ENCODE measurements around the gene C8G. TPM values are rescaled to one million over a fixed set of nuclear protein-coding genes. Genes with fewer than 3 reads are reported as not detected.

Gene C8G
- total and polyA plus RNA-seq, 2 donors (not counting 1 experiment from before 2014, with no cell fraction given): 1.7 to 2.8 TPM

DNA sequence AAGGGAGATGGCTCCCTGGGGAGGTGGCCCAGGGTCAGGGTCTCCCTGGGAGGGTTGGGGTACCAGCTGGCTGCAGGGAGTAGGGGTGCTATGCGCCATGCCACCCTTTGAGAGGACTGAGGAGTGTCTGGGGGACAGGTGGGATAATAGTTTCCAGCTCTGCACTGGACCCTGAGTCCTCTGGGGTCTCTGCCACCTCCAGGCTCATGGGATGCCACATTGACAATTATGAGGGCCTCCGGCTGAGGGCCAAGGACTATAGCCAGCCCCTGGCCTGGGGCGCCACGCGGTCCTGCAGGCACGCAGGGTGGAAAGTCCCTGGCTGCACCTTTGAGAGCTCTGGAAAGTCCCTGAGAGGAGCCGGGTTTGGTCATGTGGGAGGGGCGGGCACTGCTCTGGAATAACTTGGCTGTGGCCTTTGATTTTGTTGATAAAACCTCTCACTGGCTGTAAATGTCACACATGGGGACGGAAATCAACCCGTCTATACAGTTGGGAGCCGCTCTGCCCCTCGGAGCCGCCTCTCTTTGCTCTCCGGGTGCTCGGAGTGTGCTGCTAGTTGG is 42.7 kb upstream of the C8G start:
- POLR2A ChIA-PET: interaction anchor here (0.5 to 3.2 kb wide), 4 partner anchors 8 to 338 kb away, joined by 3 to 23 read pairs (median 6); partner anchors contain the start of genes TRAF2 and TUBB4B
- peak overlapping the region; percentile 90 to 96 for H3K27ac ChIP-seq (ENCODE audit: low read length in 2 of 2)
- no peaks in the 10 kb centered on the region for H3K27me3 ChIP-seq (replicated peaks in 1 of 4; ENCODE audit: control extremely low read depth in 1 of 4, control insufficient read depth in 3 of 4, insufficient read depth in 4 of 4, low read length in 3 of 4)
- H3K4me1 ChIP-seq (ENCODE audit: control insufficient read depth in 2 of 2, insufficient read depth in 2 of 2, low read length in 2 of 2): peaks cover 24 to 41% of the 10 kb centered on the region in 2 donors
- ATAC-seq (ENCODE audit: low read depth) (peak; percentile 83), DNase-seq (peak; percentile 85)
- H3K4me2 ChIP-seq (replicated peaks; ENCODE audit: low read depth, low read length, poor library complexity, severe bottlenecking): peak overlapping the region; percentile 79
- H3K27ac Mint-ChIP-seq: peak overlapping the region; percentile 96
- H3K79me2 ChIP-seq (ENCODE audit: control insufficient read depth, insufficient read depth, low read length): peaks cover 71% of the 10 kb centered on the region
- no peaks in the 10 kb centered on the region for H3K9me3 ChIP-seq (ENCODE audit: control extremely low read depth in 1 of 3, control insufficient read depth in 2 of 3, insufficient read depth in 1 of 3, low read length in 2 of 3)
- CTCF ChIA-PET: interaction anchor here (0.6 to 1.8 kb wide), 8 partner anchors 9 to 133 kb away, joined by 3 to 8 read pairs (median 3); partner anchors contain the start of genes AJM1 and TRAF2
- H4K20me1 ChIP-seq (ENCODE audit: control insufficient read depth, insufficient read depth, low read length, poor library complexity, severe bottlenecking): peaks cover 36% of the 10 kb centered on the region
- 52% methylated on average over 15 of the region's 15 CpGs for WGBS (ENCODE audit: insufficient coverage)
- no peaks in the 10 kb centered on the region for H3K27me3 Mint-ChIP-seq
- H3K36me3 ChIP-seq (replicated peaks in 1 of 2; ENCODE audit: control extremely low read depth in 1 of 2, control insufficient read depth in 1 of 2, extremely low read depth in 1 of 2, insufficient read depth in 2 of 2, low read length in 1 of 2): peaks cover 0 to 50% of the 10 kb centered on the region in 2 experiments
- intact Hi-C loops (cut with micrococcal nuclease): loop anchor here (1.0 to 5.0 kb wide), 4 partner anchors 16 to 55 kb away; partner anchors contain the start of genes FBXW5, PHPT1 and TRAF2
- peak overlapping the region; percentile 83 for H3K4me3 Mint-ChIP-seq
- no peak for TF ChIP-seq EZH2 (IDR thresholded peaks at IDR 0.05; ENCODE audit: borderline replicate concordance, insufficient read depth, low read depth, low read length, poor library complexity, severe bottlenecking)
- TF ChIP-seq, protein P1, sequence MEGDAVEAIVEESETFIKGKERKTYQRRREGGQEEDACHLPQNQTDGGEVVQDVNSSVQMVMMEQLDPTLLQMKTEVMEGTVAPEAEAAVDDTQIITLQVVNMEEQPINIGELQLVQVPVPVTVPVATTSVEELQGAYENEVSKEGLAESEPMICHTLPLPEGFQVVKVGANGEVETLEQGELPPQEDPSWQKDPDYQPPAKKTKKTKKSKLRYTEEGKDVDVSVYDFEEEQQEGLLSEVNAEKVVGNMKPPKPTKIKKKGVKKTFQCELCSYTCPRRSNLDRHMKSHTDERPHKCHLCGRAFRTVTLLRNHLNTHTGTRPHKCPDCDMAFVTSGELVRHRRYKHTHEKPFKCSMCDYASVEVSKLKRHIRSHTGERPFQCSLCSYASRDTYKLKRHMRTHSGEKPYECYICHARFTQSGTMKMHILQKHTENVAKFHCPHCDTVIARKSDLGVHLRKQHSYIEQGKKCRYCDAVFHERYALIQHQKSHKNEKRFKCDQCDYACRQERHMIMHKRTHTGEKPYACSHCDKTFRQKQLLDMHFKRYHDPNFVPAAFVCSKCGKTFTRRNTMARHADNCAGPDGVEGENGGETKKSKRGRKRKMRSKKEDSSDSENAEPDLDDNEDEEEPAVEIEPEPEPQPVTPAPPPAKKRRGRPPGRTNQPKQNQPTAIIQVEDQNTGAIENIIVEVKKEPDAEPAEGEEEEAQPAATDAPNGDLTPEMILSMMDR (IDR thresholded peaks at IDR 0.05): no peak
- peaks cover 47% of the 10 kb centered on the region for H3K4me1 Mint-ChIP-seq
- H3K4me3 ChIP-seq (ENCODE audit: control extremely low read depth in 1 of 5, extremely low read depth in 1 of 5, insufficient read depth in 1 of 5, low read depth in 2 of 5, low read length in 4 of 5): peak overlapping the region in 3 of 5 experiments; percentile 23 to 47 (median 32)
- H3K9me3 Mint-ChIP-seq (ENCODE audit: insufficient read depth): no peaks in the 10 kb centered on the region
- H3K9ac ChIP-seq (ENCODE audit: low read length): peak overlapping the region; percentile 61
- peak overlapping the region; percentile 19 for H2AFZ ChIP-seq (ENCODE audit: insufficient read depth, low read depth, low read length, poor library complexity, severe bottlenecking)

DNA sequence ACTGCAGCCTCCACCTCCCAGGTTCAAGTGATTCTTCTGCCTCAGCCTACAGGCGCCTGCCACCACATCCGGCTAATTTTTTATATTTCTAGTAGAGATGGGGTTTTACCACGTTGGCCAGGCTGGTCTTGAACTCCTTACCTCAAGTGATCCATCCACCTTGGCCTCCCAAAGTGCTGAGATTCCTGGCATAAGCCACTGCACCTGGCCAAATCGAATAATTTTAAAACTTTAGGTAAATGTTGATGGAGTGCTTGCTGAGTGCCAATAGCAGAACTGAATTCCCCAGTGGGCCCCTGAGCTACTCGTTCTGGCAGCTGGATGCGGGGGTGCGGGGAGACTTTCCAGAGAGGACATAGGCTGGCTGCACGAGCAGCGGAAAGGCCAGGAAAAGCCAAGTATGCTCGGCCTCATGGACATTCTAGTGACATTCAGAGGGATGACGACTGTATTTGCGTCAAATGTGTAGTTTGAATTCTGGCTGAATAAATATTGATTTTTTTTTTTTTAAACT is 41.9 kb upstream of the C8G start:
- ChIA-PET POLR2A (interaction anchor here (1.4 to 3.2 kb wide), 2 partner anchors 13 to 17 kb away, joined by 7 to 23 read pairs; partner anchors contain the start of gene TRAF2), CTCF (interaction anchor here (0.6 to 1.8 kb wide), 5 partner anchors 22 to 432 kb away, joined by 3 to 8 read pairs (median 4); partner anchors contain the start of gene AJM1)
- peak overlapping the region; percentile 90 to 96 for H3K27ac ChIP-seq (ENCODE audit: low read length in 2 of 2)
- DNase-seq (no peak), ATAC-seq (ENCODE audit: low read depth) (no peak)
- H3K4me2 ChIP-seq (replicated peaks; ENCODE audit: low read depth, low read length, poor library complexity, severe bottlenecking): peak overlapping the region; percentile 79
- Mint-ChIP-seq H3K27me3 (no peaks in the 10 kb centered on the region), H3K4me1 (peaks cover 45% of the 10 kb centered on the region), H3K4me3 (no peak overlapping the region), H3K27ac (peak overlapping the region; percentile 75), H3K9me3 (ENCODE audit: insufficient read depth) (no peaks in the 10 kb centered on the region)
- H3K4me1 ChIP-seq (ENCODE audit: control insufficient read depth in 2 of 2, insufficient read depth in 2 of 2, low read length in 2 of 2): peaks cover 24 to 38% of the 10 kb centered on the region in 2 donors
- no peak overlapping the region for H2AFZ ChIP-seq (ENCODE audit: insufficient read depth, low read depth, low read length, poor library complexity, severe bottlenecking)
- WGBS (ENCODE audit: insufficient coverage): 93% methylated on average over 8 of the region's 12 CpGs
- H3K36me3 ChIP-seq (replicated peaks in 1 of 2; ENCODE audit: control extremely low read depth in 1 of 2, control insufficient read depth in 1 of 2, extremely low read depth in 1 of 2, insufficient read depth in 2 of 2, low read length in 1 of 2): peaks cover 0 to 58% of the 10 kb centered on the region in 2 experiments
- no peak overlapping the region for H3K9ac ChIP-seq (ENCODE audit: low read length)
- peaks cover 71% of the 10 kb centered on the region for H3K79me2 ChIP-seq (ENCODE audit: control insufficient read depth, insufficient read depth, low read length)
- intact Hi-C loops (cut with micrococcal nuclease): loop anchor here (5.0 kb wide), 1 partner anchor 56 kb away; the partner anchor contains the start of gene PHPT1
- no peaks in the 10 kb centered on the region for H3K27me3 ChIP-seq (replicated peaks in 1 of 4; ENCODE audit: control extremely low read depth in 1 of 4, control insufficient read depth in 3 of 4, insufficient read depth in 4 of 4, low read length in 3 of 4)
- H3K4me3 ChIP-seq (ENCODE audit: control extremely low read depth in 1 of 5, extremely low read depth in 1 of 5, insufficient read depth in 1 of 5, low read depth in 2 of 5, low read length in 4 of 5): no peak overlapping the region
- H4K20me1 ChIP-seq (ENCODE audit: control insufficient read depth, insufficient read depth, low read length, poor library complexity, severe bottlenecking): peaks cover 36% of the 10 kb centered on the region
- TF ChIP-seq EZH2 (IDR thresholded peaks at IDR 0.05; ENCODE audit: borderline replicate concordance, insufficient read depth, low read depth, low read length, poor library complexity, severe bottlenecking): no peak
- TF ChIP-seq, protein P1 (IDR thresholded peaks at IDR 0.05): no peak
- H3K9me3 ChIP-seq (ENCODE audit: control extremely low read depth in 1 of 3, control insufficient read depth in 2 of 3, insufficient read depth in 1 of 3, low read length in 2 of 3): no peaks in the 10 kb centered on the region

Data from B cell (primary cell).